Measurements from ENCODE around the gene NRN1.
"Not testable (repeated sequence)": the region's sequence is repeated elsewhere in the genome, so short reads cannot be mapped to it uniquely, and the experiment has no call there.

The NRN1 gene, protein sequence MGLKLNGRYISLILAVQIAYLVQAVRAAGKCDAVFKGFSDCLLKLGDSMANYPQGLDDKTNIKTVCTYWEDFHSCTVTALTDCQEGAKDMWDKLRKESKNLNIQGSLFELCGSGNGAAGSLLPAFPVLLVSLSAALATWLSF

DNA sequence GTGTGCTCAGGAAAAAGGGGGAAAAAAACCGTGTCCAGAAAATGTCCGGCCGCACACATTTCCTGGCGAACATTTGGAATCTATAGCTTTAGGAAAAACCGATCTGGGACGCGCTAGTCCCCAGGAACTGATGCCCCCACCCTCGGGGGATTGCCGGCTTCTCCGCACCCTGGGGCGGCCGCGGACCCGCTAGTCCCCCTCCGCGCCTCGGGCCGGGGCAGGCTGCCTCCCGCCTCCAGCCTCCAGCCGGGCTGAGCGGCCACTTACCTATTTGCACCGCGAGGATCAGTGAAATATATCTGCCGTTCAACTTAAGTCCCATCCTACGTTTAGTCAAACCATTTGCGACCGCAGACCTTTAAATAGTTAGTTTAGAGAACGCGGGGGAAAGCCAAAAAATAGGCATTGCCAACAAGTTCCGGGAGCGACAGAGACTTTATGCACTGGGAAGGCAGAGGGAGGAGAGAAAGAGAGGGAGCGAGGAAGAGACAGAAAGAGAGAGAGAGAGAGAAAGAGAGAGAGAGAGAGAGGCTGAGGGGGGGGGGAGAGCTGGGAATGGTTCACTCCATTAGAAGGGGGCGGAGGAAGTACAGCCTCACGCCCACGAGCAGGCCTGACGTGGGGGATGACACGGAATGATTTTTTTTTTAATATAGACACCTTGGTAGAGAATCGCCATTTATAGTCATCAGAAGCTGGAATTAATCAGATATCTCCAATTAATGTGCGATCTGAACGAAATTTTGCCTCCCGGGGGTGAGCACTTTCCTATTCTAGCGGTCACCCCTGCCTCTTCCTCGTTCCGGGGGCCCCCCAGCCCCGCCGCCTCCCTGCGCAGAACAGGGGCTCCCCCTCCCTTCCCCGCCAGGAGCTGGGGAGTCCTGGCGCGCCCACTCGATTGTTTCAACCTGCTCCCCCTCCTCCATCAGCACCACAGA, at the start of gene NRN1:
NRN1 (minus strand) TSS at position 498 of the 938 bp plus-strand sequence; CDS start at position 322, 176 bp downstream.
- H3K27ac Mint-ChIP-seq = peak within 1 kb of the TSS; percentile 91
- peaks cover 16 to 27% of the 10 kb centered on the region in 2 donors for H3K36me3 Mint-ChIP-seq
- no peak for ATAC-seq (replicated peaks)
- H3K4me3 Mint-ChIP-seq = peak within 1 kb of the TSS; percentile 85 to 90
- DNase-seq = no peak
- peaks cover 65 to 81% of the 10 kb centered on the region in 2 donors for H3K27me3 Mint-ChIP-seq
- H3K4me1 Mint-ChIP-seq = peaks cover 38 to 71% of the 10 kb centered on the region in 2 donors
- H3K9me3 Mint-ChIP-seq = peaks cover 11 to 16% of the 10 kb centered on the region in 2 donors

DNA sequence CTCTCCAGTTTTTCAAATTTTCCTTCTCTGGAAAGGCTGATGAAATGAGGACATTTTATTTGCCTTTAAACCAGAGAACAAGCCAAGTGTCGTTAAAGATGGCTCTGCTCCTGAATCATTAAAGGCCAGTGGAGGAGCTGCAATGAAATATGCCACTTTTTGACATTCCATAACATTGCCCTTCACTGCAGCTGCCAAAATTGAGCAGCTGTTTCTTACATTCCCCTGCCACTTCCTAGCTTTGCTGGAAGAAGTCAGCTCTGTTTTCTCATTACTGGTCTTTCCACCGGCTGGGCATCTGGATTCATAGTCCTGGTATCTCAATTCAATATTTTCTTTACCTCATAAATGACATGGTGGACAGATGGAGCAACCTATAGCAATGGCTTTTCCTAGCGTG, 45.5 kb upstream of the NRN1 start:
- Mint-ChIP-seq H3K4me1 (no peaks in the 10 kb centered on the region), H3K27ac (no peak overlapping the region), H3K9me3 (peaks cover 0 to 7% of the 10 kb centered on the region in 2 donors), H3K36me3 (peaks cover 0 to 2% of the 10 kb centered on the region in 2 donors), H3K27me3 (peaks cover 46 to 52% of the 10 kb centered on the region in 2 donors), H3K4me3 (no peak overlapping the region)
- DNase-seq (no peak), ATAC-seq (replicated peaks) (no peak)

DNA sequence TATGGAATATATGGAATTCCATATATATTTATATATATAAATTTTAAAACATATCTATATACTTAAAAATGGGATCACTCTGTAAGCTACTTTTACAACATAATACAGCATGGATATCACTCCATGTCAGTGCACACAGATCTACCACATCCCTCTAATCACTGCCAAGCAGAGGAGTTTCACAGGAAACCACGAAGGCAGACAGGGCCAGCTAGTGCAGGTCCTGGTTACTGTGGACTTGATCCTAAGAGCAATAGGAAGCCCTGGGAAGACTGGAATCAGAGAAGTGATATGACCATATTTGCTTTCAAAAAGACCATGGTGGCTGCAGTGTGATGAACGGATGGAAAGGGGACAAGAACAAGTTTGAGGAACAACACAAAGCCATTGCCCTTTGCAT, 40.0 kb upstream of the NRN1 start:
- ATAC-seq (replicated peaks) = no peak
- Mint-ChIP-seq H3K4me3 (no peak overlapping the region), H3K9me3 (peaks cover 2 to 7% of the 10 kb centered on the region in 2 donors), H3K4me1 (no peaks in the 10 kb centered on the region), H3K27me3 (peaks cover 40 to 44% of the 10 kb centered on the region in 2 donors), H3K36me3 (peaks cover 0 to 2% of the 10 kb centered on the region in 2 donors), H3K27ac (no peak overlapping the region)
- no peak for DNase-seq

GRCh38 chr6:6039946-6040509, 33.3 kb upstream of the NRN1 start:
- peaks cover 35 to 37% of the 10 kb centered on the region in 2 donors for H3K27me3 Mint-ChIP-seq
- H3K4me1 Mint-ChIP-seq = no peaks in the 10 kb centered on the region
- DNase-seq (no peak), ATAC-seq (replicated peaks) (peak; percentile 39 to 73)
- peaks cover 0 to 1% of the 10 kb centered on the region in 2 donors for H3K9me3 Mint-ChIP-seq
- H3K36me3 Mint-ChIP-seq = no peaks in the 10 kb centered on the region
- H3K27ac Mint-ChIP-seq = no peak overlapping the region
- H3K4me3 Mint-ChIP-seq = no peak overlapping the region

GRCh38 chr6:6037179-6037578, 30.5 kb upstream of the NRN1 start:
- H3K4me1 Mint-ChIP-seq = no peaks in the 10 kb centered on the region
- DNase-seq (no peak), ATAC-seq (replicated peaks) (no peak)
- peaks cover 0 to 1% of the 10 kb centered on the region in 2 donors for H3K9me3 Mint-ChIP-seq
- H3K27ac Mint-ChIP-seq = no peak overlapping the region
- peaks cover 27 to 28% of the 10 kb centered on the region in 2 donors for H3K27me3 Mint-ChIP-seq
- no peak overlapping the region for H3K4me3 Mint-ChIP-seq
- H3K36me3 Mint-ChIP-seq = no peaks in the 10 kb centered on the region

GRCh38 chr6:6033858-6034257, 27.1 kb upstream of the NRN1 start:
- H3K9me3 Mint-ChIP-seq = peaks cover 0 to 1% of the 10 kb centered on the region in 2 donors
- H3K27me3 Mint-ChIP-seq = peaks cover 22 to 24% of the 10 kb centered on the region in 2 donors
- no peaks in the 10 kb centered on the region for H3K36me3 Mint-ChIP-seq
- no peak for DNase-seq
- no peak overlapping the region for H3K27ac Mint-ChIP-seq
- no peaks in the 10 kb centered on the region for H3K4me1 Mint-ChIP-seq
- no peak overlapping the region for H3K4me3 Mint-ChIP-seq
- no peak for ATAC-seq (replicated peaks)

- no peak for DNase-seq
- Mint-ChIP-seq H3K4me3 (no peak overlapping the region), H3K27me3 (peaks cover 53 to 54% of the 10 kb centered on the region in 2 donors), H3K36me3 (no peaks in the 10 kb centered on the region), H3K4me1 (no peaks in the 10 kb centered on the region), H3K9me3 (peaks cover 0 to 3% of the 10 kb centered on the region in 2 donors), H3K27ac (no peak overlapping the region)
- ATAC-seq (replicated peaks) = no peak
Measured at GRCh38 chr6:6026513-6027205, 19.9 kb upstream of the NRN1 start.

DNA sequence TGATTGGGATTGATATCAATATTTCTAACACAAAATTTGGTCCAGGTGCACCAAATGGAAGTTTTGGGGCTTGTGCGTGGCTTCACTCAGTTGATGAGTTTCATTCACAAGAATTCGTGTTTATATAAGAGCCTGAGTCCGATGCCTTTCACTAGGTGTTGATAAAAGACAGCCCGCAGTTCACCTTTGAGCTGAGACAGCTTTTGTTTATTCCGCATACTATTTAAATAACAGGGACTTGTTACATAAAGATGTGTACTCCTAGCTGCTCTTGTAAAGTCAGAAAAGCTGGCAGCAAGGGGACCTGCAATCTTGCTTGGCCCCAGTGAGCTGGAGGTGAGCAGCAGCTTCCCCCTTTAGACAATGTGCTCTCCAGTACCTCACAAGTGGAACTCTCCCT, 19.0 kb upstream of the NRN1 start:
- no peaks in the 10 kb centered on the region for H3K36me3 Mint-ChIP-seq
- no peaks in the 10 kb centered on the region for H3K4me1 Mint-ChIP-seq
- DNase-seq = no peak
- peaks cover 55 to 60% of the 10 kb centered on the region in 2 donors for H3K27me3 Mint-ChIP-seq
- H3K9me3 Mint-ChIP-seq = peaks cover 0 to 3% of the 10 kb centered on the region in 2 donors
- no peak overlapping the region for H3K27ac Mint-ChIP-seq
- H3K4me3 Mint-ChIP-seq = no peak overlapping the region
- no peak for ATAC-seq (replicated peaks)

- no peaks in the 10 kb centered on the region for H3K4me1 Mint-ChIP-seq
- ATAC-seq (replicated peaks) (no peak), DNase-seq (no peak)
- peaks cover 60 to 66% of the 10 kb centered on the region in 2 donors for H3K27me3 Mint-ChIP-seq
- H3K9me3 Mint-ChIP-seq = peaks cover 0 to 3% of the 10 kb centered on the region in 2 donors
- no peak overlapping the region for H3K4me3 Mint-ChIP-seq
- H3K36me3 Mint-ChIP-seq = no peaks in the 10 kb centered on the region
- H3K27ac Mint-ChIP-seq = no peak overlapping the region
Measured at GRCh38 chr6:6024220-6024619, 17.5 kb upstream of the NRN1 start.

GRCh38 chr6:6022841-6023240, 16.1 kb upstream of the NRN1 start:
- ATAC-seq (replicated peaks); DNase-seq; H3K36me3 Mint-ChIP-seq; H3K4me1 Mint-ChIP-seq; H3K9me3 Mint-ChIP-seq; H3K4me3 Mint-ChIP-seq; H3K27ac Mint-ChIP-seq: not testable (repeated sequence)
- peaks cover 69 to 78% of the 10 kb centered on the region in 2 donors for H3K27me3 Mint-ChIP-seq

GRCh38 chr6:6008648-6009421, 2.1 kb upstream of the NRN1 start:
- peaks cover 55 to 76% of the 10 kb centered on the region in 2 donors for H3K27me3 Mint-ChIP-seq
- peaks cover 11 to 13% of the 10 kb centered on the region in 2 donors for H3K9me3 Mint-ChIP-seq
- peaks cover 29 to 51% of the 10 kb centered on the region in 2 donors for H3K4me1 Mint-ChIP-seq
- DNase-seq = peak; percentile 52
- peaks cover 11 to 23% of the 10 kb centered on the region in 2 donors for H3K36me3 Mint-ChIP-seq
- peak; percentile 74 to 76 for ATAC-seq (replicated peaks)
- H3K4me3 Mint-ChIP-seq = peak overlapping the region; percentile 85 to 90
- H3K27ac Mint-ChIP-seq = peak overlapping the region; percentile 79

DNA sequence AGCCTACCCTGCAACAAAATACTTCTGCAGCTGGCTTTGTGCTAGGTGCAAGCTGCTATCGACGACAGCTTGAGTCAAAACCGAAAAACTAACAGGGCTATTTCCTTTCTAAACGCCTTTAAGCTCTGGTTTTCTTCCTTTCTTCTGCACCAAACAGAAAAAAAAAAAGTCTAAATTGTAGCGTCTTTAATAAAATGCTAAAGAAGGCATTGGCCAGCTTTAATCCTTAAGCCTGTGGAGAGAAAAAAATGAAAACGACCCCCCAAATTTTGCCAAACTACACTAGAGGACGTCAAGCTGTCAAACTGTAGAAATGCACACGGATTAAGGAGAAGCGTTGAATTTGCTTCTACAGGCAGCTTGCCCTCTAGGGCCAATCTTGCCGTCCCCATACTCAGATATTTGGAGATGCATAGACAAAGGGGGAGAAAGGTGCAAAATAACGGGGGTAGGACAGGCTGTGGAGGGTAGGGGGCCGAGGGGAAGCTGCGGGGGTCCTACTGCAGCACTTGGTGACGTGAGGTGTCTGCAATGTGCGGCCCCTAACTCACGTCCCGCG, 1.4 kb upstream of the NRN1 start:
- peaks cover 29 to 56% of the 10 kb centered on the region in 2 donors for H3K4me1 Mint-ChIP-seq
- H3K27ac Mint-ChIP-seq = peak overlapping the region; percentile 62
- peaks cover 11 to 13% of the 10 kb centered on the region in 2 donors for H3K9me3 Mint-ChIP-seq
- peak overlapping the region; percentile 85 to 90 for H3K4me3 Mint-ChIP-seq
- peaks cover 12 to 24% of the 10 kb centered on the region in 2 donors for H3K36me3 Mint-ChIP-seq
- ATAC-seq (replicated peaks) = peak in 1 of 2 donors; percentile 28
- no peak for DNase-seq
- H3K27me3 Mint-ChIP-seq = peaks cover 57 to 77% of the 10 kb centered on the region in 2 donors

Measured in stimulated activated naive B cell treated with anti-CD40 and anti-IgM and Interleukin-4, amounts not matched to agents 10 μg/mL and 1 μg/mL and 100 μg/mL, for 72 hours (primary cell).